Mesenteric fat pad (tissue), 1 donor: Measurements from ENCODE around the gene CDA. TPM values are rescaled to one million over a fixed set of nuclear protein-coding genes. Genes with fewer than 3 reads are reported as not detected.

Source experiments
- DNase-seq: peaks from one replicate; pipeline ENCODE4 v3.0.0-alpha.2; 2020; ENCODE audit warnings: low spot score
- long read RNA-seq: library from polyadenylated mRNA; unstranded; transcript quantifications from one replicate; pipeline ENCODE4 v2.0.0, GENCODE V29; 2020
- total RNA-seq: library from RNA; stranded (reverse); fragmentation: NEBNext Ultra II Directional; extraction: Animal tissue kit (Norgen Biotek cat#: 25700); gene quantifications from one replicate; pipeline ENCODE4 v1.2.1, GENCODE V29; 2021
- donor health status: DM: yes; HTN: yes; CAD: no.

Gene CDA
- total RNA-seq: 6.4 TPM
- long read RNA-seq, transcript CDA-201 (4 exons, 963 nt): major isoform, 5 of 7 reads
- long read RNA-seq, partial matches to known transcripts: 0 of 7 reads
- long read RNA-seq, other reads (novel, unspliced or antisense): 2 of 7 reads

GRCh38 chr1:20588634-20589225 lies at the start of gene CDA:
Gene CDA (plus strand): TSS chr1:20589097. CDS start chr1:20589130, 33 bp downstream.
- DNase-seq: no peak

- no peak for DNase-seq
Observed at GRCh38 chr1:20540281-20540680, 48.6 kb upstream of the CDA start.

DNA sequence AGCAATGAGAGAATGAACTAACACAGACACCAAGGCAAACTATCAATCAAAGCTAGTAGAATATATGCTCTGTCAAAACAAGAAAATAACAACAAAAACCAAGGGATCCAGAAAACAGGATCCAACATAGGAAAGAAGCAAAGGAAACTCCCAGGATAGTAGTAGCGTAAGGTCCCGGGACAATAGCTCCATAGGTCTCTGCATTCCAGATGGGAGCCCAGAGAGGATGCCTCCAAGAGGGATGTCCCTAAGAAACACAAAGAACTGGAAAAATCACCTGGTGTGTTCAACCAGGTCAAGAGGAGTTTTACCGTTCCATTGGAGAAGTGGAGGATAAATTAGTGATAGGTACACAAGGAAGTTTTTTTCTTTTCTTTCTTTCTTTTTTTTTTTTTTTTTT lies 42.3 kb upstream of the CDA start:
- DNase-seq: no peak

- DNase-seq: no peak
Observed at GRCh38 chr1:20551161-20551560, 37.7 kb upstream of the CDA start.

GRCh38 chr1:20551945-20552727 lies 36.8 kb upstream of the CDA start, which contains the start of gene FAM43B:
Gene FAM43B (plus strand): TSS chr1:20552573. CDS start chr1:20552974, 401 bp downstream.
- DNase-seq: no peak

GRCh38 chr1:20552728-20553445 lies 36.0 kb upstream of the CDA start:
- no peak for DNase-seq

DNA sequence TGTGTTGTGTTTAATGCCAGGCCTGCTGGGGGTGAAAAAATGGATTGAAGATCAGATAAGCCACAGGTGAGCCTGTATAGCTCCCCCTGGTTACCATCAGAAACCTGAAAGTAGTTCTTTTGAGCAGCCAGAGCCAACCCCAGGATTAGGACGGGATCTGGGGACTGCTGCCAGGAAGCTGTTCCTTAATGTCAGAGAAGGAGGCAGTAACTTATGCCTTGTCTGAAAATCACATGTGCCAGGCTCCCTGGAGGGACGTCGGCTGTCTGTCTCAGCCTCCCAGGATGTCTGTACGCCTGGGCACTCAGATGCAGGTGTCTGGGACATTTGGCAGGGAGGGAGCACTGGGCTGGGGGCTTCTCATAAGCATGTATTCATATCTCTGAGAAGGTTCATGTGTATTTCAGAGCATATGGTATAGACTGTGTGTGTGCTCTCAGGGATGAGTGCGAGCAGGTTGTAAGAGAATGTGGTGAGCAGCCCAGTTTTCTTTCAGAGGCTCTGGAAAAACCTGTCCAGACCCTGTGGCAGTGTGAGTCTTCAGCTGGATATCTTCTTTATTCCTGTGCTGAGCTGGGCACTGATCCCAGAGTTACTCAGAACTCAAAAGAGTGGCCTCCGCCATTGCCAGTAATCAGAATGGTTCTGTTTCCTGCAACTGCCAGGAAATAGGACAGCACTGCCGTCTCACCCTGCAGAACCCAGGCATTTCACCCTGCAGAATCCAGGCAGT lies 33.7 kb upstream of the CDA start:
- DNase-seq: no peak

- no peak for DNase-seq
Observed at GRCh38 chr1:20555758-20556120, 33.2 kb upstream of the CDA start.

- no peak for DNase-seq
Observed at GRCh38 chr1:20558191-20558590, 30.7 kb upstream of the CDA start.

- no peak for DNase-seq
Observed at GRCh38 chr1:20560966-20561365, 27.9 kb upstream of the CDA start.

DNA sequence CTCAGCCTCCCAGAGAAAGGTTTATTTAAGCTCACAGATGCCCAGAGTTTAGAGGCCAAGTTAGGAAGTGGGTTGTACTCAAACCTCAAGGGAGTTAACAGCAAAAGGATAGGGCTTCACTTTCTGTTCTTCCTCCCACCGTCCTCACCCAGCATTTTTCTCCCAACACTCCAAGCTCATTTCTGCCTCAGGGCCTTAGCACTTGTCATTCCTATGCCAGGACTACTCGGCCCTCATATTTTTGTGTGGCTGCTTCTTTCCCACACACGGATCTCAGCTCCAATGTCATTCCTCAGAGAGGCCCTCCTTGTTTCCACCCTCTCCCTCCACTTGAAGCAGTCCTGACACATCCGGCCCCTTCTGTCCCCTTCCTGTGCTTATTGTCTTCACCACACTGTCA lies 23.7 kb upstream of the CDA start:
- DNase-seq: no peak

GRCh38 chr1:20569523-20570098 lies 19.3 kb upstream of the CDA start:
- no peak for DNase-seq

- no peak for DNase-seq
Observed at GRCh38 chr1:20571427-20571826, 17.5 kb upstream of the CDA start.

GRCh38 chr1:20573987-20574386 lies 14.9 kb upstream of the CDA start:
- DNase-seq: no peak

GRCh38 chr1:20574686-20575540 lies 14.0 kb upstream of the CDA start:
- DNase-seq: peak; percentile 94

DNA sequence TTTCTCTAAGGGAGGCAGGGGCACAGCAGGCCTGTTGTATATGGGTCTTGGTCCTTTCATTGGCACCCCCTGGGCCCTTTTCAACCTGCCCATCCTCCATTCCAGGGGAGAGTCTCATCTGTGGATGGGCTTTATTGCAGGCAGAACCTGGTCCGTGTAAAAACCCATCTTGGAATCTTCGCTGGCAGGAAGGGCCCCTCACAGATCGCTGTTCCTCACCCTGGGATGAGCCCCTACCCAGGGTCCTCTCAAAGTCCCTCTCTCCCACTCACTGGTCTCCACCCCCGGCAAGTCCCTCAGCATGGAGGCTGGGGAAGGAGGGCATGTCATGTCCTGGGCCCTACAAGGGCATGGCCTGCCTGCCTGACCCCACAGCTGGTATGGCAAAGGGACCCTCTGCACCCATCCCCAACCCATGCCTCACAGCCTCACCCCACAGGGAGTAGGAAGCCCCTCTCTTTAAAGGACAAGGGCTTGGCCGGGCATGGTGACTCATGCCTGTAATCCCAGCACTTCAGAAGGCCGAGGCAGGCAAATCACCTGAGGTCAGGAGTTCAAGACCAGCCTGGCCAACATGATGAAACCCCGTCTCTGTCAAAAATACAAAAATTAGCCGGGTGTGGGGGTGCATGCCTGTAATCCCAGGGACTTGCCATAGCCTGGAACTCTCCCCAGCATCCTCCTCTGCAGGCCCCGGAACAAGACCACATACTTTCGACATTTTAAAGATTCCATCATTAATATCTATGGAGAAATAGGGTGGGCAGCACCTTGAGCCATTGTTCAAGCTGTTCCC lies 13.2 kb upstream of the CDA start:
- no peak for DNase-seq

DNA sequence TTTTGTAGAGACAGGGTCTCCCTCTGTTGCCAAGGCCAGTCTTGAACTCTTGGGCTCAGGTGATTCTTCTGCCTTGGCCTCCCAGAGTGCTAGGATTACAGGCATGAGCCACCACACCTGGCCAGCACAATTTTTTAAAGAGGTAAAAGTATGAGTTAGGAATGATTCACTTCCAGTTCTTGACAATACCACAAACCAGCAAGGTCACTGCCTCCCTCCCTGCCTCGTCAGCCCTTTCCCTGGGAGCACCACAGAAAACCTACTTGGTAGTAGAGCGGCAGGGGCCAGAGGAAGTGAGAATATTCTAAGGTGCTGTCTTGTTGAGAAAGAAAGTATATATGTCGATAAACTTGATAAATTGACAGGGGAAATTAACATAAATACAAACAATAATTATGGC lies 10.8 kb upstream of the CDA start:
- no peak for DNase-seq

DNA sequence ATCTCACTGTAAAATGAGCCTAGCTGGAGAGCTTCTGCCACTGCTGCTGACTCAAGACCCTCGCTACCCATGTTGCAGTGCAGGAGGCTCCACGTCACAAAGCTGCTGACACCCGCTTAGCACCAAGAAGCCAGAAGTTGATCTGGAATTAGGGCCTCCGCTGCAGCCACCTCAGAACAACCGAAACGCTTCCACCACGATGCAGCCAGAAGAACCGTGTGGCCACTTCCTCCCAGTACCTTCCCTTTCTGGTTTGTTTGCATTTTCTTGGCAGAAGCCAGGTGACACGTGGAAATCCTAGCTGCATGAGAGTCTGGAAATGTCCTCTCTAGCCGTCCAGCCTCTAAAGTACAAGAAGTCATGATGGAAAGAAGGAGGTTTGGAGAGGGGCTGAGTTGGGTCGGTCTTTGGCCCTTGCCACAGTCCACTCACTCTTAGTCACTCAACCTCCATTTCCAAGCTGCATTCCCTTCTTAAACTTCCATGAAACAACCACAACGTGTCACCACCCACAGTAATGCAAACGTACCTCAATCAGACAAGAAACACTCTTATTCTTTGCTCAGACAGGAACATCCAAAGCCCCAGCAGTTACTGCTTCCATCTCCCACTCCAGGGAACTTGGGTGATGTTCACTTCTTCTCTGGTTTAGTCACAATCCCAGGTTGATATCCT lies 10.0 kb upstream of the CDA start:
- DNase-seq: no peak

- DNase-seq: no peak
Observed at GRCh38 chr1:20584890-20585289, 4.0 kb upstream of the CDA start.
